Measurements from ENCODE around the gene SORL1-AS1.
"Not testable (repeated sequence)": the region's sequence is repeated elsewhere in the genome, so short reads cannot be mapped to it uniquely, and the experiment has no call there.

Gene SORL1-AS1

DNA sequence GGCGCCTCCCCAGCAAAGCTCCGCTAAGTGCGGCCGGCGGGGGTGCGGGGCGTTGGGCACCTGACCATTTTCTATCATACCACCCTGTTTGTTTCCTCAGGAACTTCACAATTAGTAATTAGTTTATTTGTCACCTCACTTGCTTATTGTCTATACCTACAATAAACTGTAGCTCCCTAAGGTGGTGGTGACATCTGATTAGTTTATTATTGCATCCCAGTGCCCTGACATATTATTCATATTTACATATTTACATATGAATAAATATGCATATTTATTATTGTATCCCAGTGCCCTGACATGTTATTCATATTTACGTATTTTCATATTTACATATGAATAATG, 25.4 kb downstream of the SORL1-AS1 start:
- no peak for DNase-seq (ENCODE audit: low read depth)

DNA sequence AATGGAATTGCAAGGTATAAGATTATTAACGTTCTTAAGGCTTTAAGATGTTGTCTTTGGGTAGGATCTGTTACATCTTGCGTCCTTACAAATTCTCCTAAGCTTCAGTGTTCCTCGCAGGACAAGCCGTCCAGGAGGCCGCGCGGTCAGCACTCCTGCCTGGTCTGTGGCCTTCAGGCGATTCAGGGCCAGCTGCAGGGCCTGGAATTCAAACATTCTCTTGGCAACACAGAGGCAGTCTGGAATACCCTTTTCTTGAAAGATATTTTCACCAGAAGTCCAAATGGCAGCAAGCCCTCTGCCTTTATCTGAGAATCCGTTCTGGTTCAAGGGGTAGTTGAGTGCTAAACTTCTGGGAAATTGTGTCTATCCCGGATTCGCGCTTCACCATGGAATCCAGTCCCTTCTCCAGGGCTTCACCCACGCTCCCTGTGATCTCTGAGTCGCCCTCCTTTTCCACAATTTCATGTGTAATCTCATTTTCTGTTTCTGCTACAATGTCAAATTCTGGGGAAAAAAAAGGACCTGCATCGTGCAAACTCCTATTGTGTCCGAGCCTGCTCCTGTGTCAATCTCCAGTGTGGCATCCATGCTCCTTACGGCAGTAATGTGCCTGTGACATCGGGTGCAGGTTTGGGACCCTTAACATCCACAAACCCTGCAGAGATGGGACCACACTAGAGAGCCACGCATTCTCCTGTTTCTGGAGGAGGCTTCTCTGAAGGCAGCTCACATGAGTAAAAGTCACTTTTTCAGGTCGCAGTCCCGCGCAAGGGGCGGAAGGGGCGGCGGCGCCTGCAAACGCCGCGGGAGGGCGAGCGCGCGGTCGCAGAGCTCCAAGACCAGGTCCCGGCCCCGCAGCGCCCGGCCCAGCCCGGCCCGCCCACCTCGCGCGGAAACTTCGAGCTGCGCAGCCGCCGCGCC, 26.0 kb downstream of the SORL1-AS1 start:
- no peak for DNase-seq (ENCODE audit: low read depth)

- DNase-seq (ENCODE audit: low read depth), result no peak
Observed at GRCh38 chr11:121425828-121426227, 26.9 kb downstream of the SORL1-AS1 start.

GRCh38 chr11:121422675-121423074, 30.1 kb downstream of the SORL1-AS1 start:
- DNase-seq (ENCODE audit: low read depth), result no peak

DNA sequence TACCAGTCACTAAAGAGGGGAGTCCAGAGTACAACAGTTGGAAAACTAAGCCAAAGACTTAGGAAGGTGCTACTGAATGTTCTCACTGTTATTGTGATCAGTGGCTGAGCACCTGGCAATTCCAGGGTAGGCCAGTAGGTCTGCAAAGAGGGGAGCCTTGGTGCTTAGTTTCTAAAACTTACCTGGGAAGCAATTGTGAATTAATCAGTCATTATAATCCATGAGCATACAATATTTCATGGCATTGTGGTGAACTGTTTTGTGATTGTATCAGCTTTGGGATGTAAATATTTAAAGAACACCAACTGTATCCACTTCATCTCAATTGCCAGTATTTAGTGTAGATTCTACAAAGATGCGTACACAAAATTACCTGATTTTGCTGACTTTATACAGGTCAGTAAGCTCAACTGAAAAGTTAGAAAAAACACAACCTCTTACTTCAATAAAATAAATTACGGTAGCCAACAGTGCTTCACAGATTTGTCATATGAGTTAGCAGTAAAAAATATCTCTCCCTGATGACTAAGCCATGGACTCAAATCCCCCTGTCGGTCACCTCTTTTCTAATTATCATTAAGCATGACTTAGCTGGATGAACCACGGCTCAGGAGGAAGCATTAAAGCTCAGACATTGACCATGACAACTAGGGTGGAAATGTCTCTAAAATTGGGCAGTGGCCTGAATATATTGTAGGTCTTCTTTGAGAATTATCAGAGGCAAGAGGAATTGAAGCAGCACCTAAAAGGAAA, 31.4 kb downstream of the SORL1-AS1 start:
- no peak for DNase-seq (ENCODE audit: low read depth)

GRCh38 chr11:121420398-121420797, 32.4 kb downstream of the SORL1-AS1 start:
- no peak for DNase-seq (ENCODE audit: low read depth)

- no peak for DNase-seq (ENCODE audit: low read depth)
Observed at GRCh38 chr11:121419836-121420235, 32.9 kb downstream of the SORL1-AS1 start.

GRCh38 chr11:121418625-121419114, 34.1 kb downstream of the SORL1-AS1 start:
- DNase-seq (ENCODE audit: low read depth), result no peak

- no peak for DNase-seq (ENCODE audit: low read depth)
Observed at GRCh38 chr11:121417607-121418006, 35.2 kb downstream of the SORL1-AS1 start.

GRCh38 chr11:121417055-121417551, 35.7 kb downstream of the SORL1-AS1 start:
- DNase-seq (ENCODE audit: low read depth), result peak; percentile 73

DNA sequence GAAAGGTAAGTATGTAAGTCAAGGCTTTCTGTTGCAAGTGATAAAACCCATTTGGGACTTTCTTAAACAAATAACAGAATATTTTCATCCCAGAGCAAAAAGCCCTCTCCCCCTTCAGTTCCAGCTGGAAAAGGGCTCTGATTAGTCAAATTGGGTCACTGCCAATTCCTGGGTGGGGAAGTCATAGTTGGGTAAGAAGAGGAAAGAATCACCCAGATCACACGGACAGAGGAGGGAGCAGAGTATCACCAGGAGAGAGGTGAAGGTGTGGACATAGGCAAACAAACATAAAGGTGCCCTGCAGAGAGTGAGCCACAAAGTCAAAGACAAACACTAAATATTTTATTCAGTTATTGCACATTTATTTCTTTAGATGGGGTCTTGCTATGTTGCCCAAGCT, 36.9 kb downstream of the SORL1-AS1 start:
- peak; percentile 3 for DNase-seq (ENCODE audit: low read depth)

DNA sequence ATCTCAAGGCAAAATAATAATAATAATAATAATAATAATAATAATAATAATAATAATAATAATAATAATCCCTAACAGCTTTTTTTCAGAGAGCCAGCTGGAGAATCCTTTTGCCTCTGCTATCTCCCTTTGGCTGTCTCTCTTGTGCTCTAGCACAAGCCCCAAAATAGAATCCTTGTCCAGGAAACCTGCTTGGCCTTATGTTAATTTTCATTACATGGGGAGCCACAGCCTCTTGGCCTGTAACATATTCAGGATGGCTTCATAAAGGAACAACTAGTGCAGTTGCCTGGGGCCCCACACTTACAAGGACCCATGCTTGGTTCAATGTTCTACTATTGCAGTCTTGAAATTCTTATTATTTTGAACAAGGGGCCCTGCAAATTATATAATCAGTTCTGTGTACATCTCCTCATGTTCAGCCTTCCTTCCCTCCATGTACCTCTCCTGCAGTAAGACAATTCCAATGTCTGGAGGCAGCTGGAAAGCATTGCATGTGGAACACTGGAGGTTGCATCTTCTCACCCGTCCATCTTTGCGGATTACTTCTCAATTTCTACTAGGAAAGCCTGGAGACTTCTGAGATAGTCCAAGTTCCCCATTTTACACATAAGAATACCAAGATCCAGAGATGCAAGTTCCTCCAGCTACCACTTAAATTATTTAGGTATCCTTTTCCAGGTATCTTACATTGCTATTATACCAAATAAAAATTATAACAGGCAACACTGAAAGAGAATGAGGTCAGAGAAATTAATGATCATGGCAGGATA, 38.4 kb downstream of the SORL1-AS1 start:
- no peak for DNase-seq (ENCODE audit: low read depth)

DNA sequence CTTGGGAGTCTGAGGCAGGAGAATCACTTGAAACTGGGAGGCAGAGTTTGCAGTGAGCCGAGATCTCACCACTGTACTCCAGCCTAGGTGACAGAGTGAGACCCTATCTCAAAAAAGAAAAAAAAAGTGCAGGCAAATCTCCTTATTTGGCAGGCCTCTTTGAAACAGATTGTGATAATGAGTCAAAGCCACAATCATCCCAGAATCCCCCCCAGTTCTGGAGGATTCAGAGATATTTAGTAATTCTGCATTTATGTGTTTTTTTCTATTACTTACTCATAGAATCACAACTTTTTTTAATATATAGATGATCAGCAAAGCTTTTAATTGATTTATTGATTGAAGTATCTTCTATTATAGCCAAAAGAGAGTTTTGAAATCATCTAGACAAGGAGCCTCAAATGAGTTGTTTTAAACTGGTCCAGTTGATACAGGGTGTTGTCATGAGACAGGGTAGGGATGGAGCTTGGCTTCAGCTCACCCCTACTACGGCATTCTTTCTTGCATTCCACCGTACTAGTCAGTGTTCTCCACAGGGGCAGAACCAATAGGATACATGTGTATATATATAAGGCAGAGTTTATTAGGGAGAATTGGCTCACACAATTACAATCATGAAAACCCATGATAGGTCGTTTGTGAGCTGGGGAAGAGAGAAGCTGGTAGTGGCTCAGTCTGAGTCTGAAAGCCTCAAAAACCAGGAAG, 39.9 kb downstream of the SORL1-AS1 start:
- DNase-seq (ENCODE audit: low read depth), result peak; percentile 2

DNA sequence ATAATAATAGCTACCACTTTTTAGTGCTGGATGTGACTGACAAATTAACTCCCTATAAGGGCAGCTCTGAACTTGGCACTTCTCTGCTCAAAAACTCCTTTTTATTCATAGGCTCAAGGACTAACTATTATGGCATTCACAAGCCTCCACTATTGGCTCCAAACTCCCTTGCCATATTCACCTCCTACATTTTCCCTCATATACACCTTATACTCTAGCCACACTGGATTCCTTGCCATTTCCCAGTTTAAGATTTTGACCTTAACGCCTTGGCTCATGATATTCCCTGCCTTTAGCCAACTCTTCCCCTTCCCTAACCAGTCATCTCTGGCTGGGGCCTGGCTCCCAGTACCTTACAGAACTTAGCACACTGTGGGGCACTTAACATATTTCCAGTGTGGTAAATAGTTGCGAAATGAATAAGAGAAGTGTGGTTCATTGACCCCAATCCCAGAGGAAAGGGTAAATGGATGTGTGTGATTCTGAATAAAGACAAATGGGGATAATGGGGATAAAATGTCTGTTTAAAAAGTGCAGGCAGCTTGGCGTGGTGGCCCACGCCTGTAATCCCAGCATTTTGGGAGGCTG, 40.7 kb downstream of the SORL1-AS1 start:
- DNase-seq (ENCODE audit: low read depth), result no peak

- DNase-seq (ENCODE audit: low read depth), result not testable (repeated sequence)
Observed at GRCh38 chr11:121411330-121411729, 41.4 kb downstream of the SORL1-AS1 start.

DNA sequence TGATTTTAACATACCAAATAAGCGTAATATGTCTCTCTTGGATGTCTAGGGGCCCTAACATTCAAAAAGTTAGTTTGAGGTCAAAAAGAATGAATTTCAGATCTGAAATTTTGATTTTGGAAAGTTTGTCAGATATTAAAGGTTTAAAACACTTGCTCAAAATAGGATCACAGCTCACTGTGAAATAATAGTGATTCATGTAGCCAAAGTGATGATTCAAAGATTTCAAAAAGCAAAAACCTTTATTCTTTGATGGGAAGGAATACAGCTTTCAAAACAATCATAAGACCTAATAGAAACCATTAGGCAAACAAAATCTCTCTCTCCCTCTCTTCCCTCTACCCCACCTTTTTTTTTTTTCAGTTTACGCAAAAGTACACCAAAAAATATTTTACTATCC, 42.7 kb downstream of the SORL1-AS1 start:
- not testable (repeated sequence) for DNase-seq (ENCODE audit: low read depth)

DNA sequence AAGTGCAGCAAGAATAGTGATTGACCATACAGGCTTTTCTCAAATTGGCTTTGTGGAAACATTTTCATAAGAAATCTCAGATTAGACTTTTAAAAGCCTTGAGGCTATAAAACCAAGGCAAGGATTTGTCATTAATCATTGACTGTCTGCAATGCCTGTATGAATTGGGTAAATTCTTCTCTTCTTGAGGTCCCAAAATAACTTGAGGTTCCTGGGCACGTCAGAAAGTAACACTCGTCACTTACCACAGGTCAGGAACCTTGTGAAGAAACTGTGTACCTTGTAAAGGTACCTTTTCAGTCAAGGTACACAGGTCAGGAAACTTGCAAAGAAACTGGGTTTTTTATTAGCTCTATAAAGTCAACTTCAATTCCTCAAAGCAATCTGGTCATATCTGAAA, 43.9 kb downstream of the SORL1-AS1 start:
- DNase-seq (ENCODE audit: low read depth), result no peak

DNA sequence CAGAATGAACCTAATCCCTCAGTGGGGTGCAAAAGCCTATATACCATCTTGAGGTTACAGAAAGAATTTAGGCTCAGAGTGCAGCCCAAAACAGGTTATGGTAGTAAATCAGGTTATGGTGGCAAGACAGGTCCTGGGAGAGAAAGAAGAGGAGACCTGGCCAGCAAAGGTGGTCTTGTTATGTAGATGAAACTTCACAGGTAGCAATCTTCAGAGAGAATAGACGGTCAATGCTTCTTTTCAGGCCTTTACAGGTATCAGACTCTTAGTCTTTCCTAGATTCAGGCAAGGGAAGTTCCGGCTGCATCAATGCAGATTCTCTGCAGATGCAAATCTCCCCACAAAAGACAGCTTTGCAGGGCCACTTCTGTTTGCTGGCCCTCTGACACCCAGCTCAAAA, 46.5 kb downstream of the SORL1-AS1 start:
- DNase-seq (ENCODE audit: low read depth), result no peak

- DNase-seq (ENCODE audit: low read depth), result no peak
Observed at GRCh38 chr11:121405646-121406045, 47.1 kb downstream of the SORL1-AS1 start.

DNA sequence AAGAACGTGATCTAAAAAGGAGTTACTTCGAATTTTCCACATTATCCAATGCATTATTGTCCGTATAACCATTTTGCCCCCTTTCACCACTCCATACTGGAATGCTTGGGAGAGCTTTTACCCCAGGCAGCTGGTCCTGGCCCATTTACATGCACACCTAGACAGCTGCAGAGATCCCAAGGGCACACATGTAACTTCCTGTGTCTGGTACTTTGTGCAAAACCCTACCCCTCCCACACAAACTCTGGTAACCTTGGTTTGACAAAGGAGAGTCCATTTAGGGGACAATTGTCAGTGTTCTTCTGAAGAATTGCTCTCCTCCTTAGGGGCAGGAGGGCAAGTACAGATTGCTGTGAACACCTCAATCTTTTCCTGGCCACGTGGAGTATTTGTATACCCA, 58.0 kb downstream of the SORL1-AS1 start:
- DNase-seq (ENCODE audit: low read depth), result no peak

DNA sequence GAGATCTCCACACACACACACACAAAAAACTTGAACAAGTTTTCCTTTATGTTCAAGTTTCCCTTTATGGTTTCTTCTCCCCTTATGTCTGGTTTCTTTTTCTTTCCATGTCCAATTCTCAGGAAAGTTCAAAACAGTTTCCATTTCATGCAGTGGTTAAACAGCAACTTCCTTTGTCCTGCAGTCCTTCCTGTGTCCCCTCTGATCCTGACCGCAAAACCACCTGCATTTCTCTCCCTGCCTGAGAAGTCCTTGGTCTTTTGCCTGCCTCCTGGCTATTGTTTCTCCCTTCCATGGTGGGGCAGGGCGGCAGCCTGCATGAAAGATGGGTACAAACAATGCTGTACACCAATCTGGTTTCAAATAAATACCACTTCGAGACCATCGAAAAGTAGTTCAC, 58.9 kb downstream of the SORL1-AS1 start:
- no peak for DNase-seq (ENCODE audit: low read depth)
